HG03575 (cell line): Measurements from ENCODE around the gene ADPRS.

Experiments used
- ATAC-seq: cut with Tn5 transposase; IDR thresholded peaks from one replicate; pipeline ENCODE4 v1.9.1; 2021; ENCODE audit not compliant: unreplicated experiment, insufficient number of reproducible peaks, low FRiP score; ENCODE audit errors: extremely low read depth

The ADPRS gene

GRCh38 chr1:36126005-36126716, 37.5 kb downstream of the ADPRS start:
- no peak for ATAC-seq

GRCh38 chr1:36126797-36127500, 38.3 kb downstream of the ADPRS start:
- ATAC-seq: no peak

- ATAC-seq: no peak
Observed at GRCh38 chr1:36128126-36128904, 39.6 kb downstream of the ADPRS start.

GRCh38 chr1:36128905-36129206, 40.2 kb downstream of the ADPRS start:
- no peak for ATAC-seq

GRCh38 chr1:36132029-36132428, 43.3 kb downstream of the ADPRS start:
- ATAC-seq: no peak

- ATAC-seq: no peak
Observed at GRCh38 chr1:36133484-36133883, 44.8 kb downstream of the ADPRS start.

- no peak for ATAC-seq
Observed at GRCh38 chr1:36134031-36134430, 45.3 kb downstream of the ADPRS start.

GRCh38 chr1:36134505-36135329, 46.0 kb downstream of the ADPRS start:
- no peak for ATAC-seq

- ATAC-seq: no peak
Observed at GRCh38 chr1:36135330-36135667, 46.6 kb downstream of the ADPRS start.

- ATAC-seq: no peak
Observed at GRCh38 chr1:36135796-36136195, 47.1 kb downstream of the ADPRS start.

- ATAC-seq: no peak
Observed at GRCh38 chr1:36136535-36136934, 47.8 kb downstream of the ADPRS start.

- ATAC-seq: no peak
Observed at GRCh38 chr1:36137226-36137625, 48.5 kb downstream of the ADPRS start.

GRCh38 chr1:36137776-36138175, 49.1 kb downstream of the ADPRS start:
- no peak for ATAC-seq

GRCh38 chr1:36139521-36139920, 50.8 kb downstream of the ADPRS start:
- ATAC-seq: no peak

GRCh38 chr1:36142121-36142520, 53.4 kb downstream of the ADPRS start:
- no peak for ATAC-seq

GRCh38 chr1:36143424-36143823, 54.7 kb downstream of the ADPRS start:
- no peak for ATAC-seq
